GM23338 (cell line): Measurements from ENCODE around the gene GMPR. TPM values are rescaled to one million over a fixed set of nuclear protein-coding genes. Genes with fewer than 3 reads are reported as not detected.

Source experiments
- ATAC-seq: fragments of 200-7000 bp; cut with Tn5 transposase; 3 replicates; pipeline ENCODE4 v1.9.1; 2020
- DNase-seq: peaks from one replicate; pipeline ENCODE4 v3.0.0-alpha.2; 2015; ENCODE audit warnings: low spot score
- H2AFZ ChIP-seq: fragments of 200-600 bp; sonication (generic); 2 replicates; pipeline ENCODE4 v1.8.0; 2016; ENCODE audit warnings: antibody characterized with exemption, mild to moderate bottlenecking, moderate library complexity
- H3F3A ChIP-seq: fragments of 200-600 bp; sonication (generic); replicated peaks from 2 replicates; pipeline ENCODE4 v1.8.0; 2017; ENCODE audit warnings: antibody characterized with exemption, mixed run types, low read depth
- H3K27ac ChIP-seq: fragments of 200-600 bp; sonication (generic); 2 replicates; pipeline ENCODE4 v1.6.1; 2016; ENCODE audit warnings: low read depth
- H3K27me3 ChIP-seq: fragments of 200-600 bp; sonication (generic); 2 replicates; pipeline ENCODE4 v1.8.0; 2016; ENCODE audit warnings: mild to moderate bottlenecking, mixed run types, moderate library complexity; ENCODE audit not compliant: insufficient read depth
- H3K36me3 ChIP-seq: fragments of 200-600 bp; sonication (generic); 2 replicates; pipeline ENCODE4 v1.8.0; 2016; ENCODE audit warnings: mild to moderate bottlenecking; ENCODE audit not compliant: insufficient read depth
- H3K4me1 ChIP-seq: fragments of 200-600 bp; sonication (generic); 2 replicates; pipeline ENCODE4 v1.8.0; 2016; ENCODE audit warnings: mild to moderate bottlenecking, moderate library complexity; ENCODE audit not compliant: insufficient read depth
- H3K4me2 ChIP-seq: fragments of 200-600 bp; sonication (generic); 2 replicates; pipeline ENCODE4 v1.7.1; 2017; ENCODE audit warnings: mixed run types
- H3K4me3 ChIP-seq: fragments of 200-600 bp; sonication (generic); 2 replicates; pipeline ENCODE4 v1.6.1; 2016; ENCODE audit warnings: mixed run types
- H3K79me2 ChIP-seq: fragments of 200-600 bp; sonication (generic); replicated peaks from 2 replicates; pipeline ENCODE4 v1.8.0; 2017; ENCODE audit warnings: mild to moderate bottlenecking; ENCODE audit not compliant: insufficient read depth
- H3K9me2 ChIP-seq: fragments of 200-600 bp; sonication (generic); 2 replicates; pipeline ENCODE4 v1.8.0; 2017; ENCODE audit not compliant: insufficient read depth
- H4K20me1 ChIP-seq: fragments of 200-600 bp; sonication (generic); replicated peaks from 2 replicates; pipeline ENCODE4 v1.8.0; 2017; ENCODE audit warnings: mild to moderate bottlenecking; ENCODE audit not compliant: insufficient read depth
- H3K27ac Mint-ChIP-seq: 2 replicates; pipeline ENCODE4 v1.8.0; 2020; ENCODE audit warnings: inconsistent platforms, mild to moderate bottlenecking, moderate library complexity, mixed read lengths
- H3K27me3 Mint-ChIP-seq: 3 replicates; pipeline ENCODE4 v1.8.0; 2022; ENCODE audit warnings: low read depth, mild to moderate bottlenecking, moderate library complexity, mixed read lengths, inconsistent platforms; ENCODE audit not compliant: insufficient read depth, poor library complexity
- H3K36me3 Mint-ChIP-seq: 3 replicates; pipeline ENCODE4 v1.8.0; 2021; ENCODE audit warnings: low read depth, mild to moderate bottlenecking, inconsistent platforms, moderate library complexity, mixed read lengths
- H3K4me1 Mint-ChIP-seq: 3 replicates; pipeline ENCODE4 v1.8.0; 2020; ENCODE audit warnings: mild to moderate bottlenecking, inconsistent platforms, mixed read lengths
- H3K4me3 Mint-ChIP-seq: 3 replicates; pipeline ENCODE4 v1.8.0; 2021; ENCODE audit warnings: moderate library complexity, mild to moderate bottlenecking, inconsistent platforms, mixed read lengths
- H3K9me3 Mint-ChIP-seq: 3 replicates; pipeline ENCODE4 v1.8.0; 2020; ENCODE audit warnings: moderate library complexity, mild to moderate bottlenecking, inconsistent platforms, mixed read lengths
- CTCF ChIP-seq, 2 experiments: fragments of 200-600 bp in 1 of 2; sonication (generic) in 1 of 2; conservative IDR thresholded peaks; 2 replicates each; pipeline versions ENCODE4 v1.5.1 to v1.6.1; 2016 to 2017; ENCODE audit warnings: antibody characterized with exemption in 2 of 2, low read depth in 2 of 2, mild to moderate bottlenecking in 2 of 2, moderate library complexity in 1 of 2
- EZH2 ChIP-seq: fragments of 200-600 bp; sonication (generic); IDR thresholded peaks from one replicate; pipeline ENCODE4 v1.8.0; 2017; ENCODE audit warnings: antibody characterized with exemption, mild to moderate bottlenecking, low read depth; ENCODE audit not compliant: unreplicated experiment
- EZH2phosphoT487 ChIP-seq: fragments of 200-600 bp; sonication (generic); IDR thresholded peaks from one replicate; pipeline ENCODE4 v1.8.1; 2018; ENCODE audit warnings: antibody characterized with exemption; ENCODE audit not compliant: unreplicated experiment
- POLR2AphosphoS5 ChIP-seq: IDR thresholded peaks from 2 replicates; pipeline ENCODE4 v1.6.1; 2016; ENCODE audit warnings: antibody characterized with exemption, low read depth
- ZNF114 ChIP-seq: fragments of 250-450 bp; sonication (Bioruptor Pico); IDR thresholded peaks from 2 replicates; pipeline ENCODE4 v1.5.0; 2020; ENCODE audit warnings: mild to moderate bottlenecking, moderate library complexity
- ZNF331 ChIP-seq: fragments of 250-450 bp; sonication (Bioruptor Pico); IDR thresholded peaks from 2 replicates; pipeline ENCODE4 v1.5.0; 2020; ENCODE audit warnings: low read depth, mild to moderate bottlenecking, moderate library complexity
- ZNF462 ChIP-seq: fragments of 250-450 bp; sonication (Bioruptor Pico); IDR thresholded peaks from 2 replicates; pipeline ENCODE4 v1.5.0; 2020; ENCODE audit warnings: mild to moderate bottlenecking, moderate library complexity
- polyA plus RNA-seq: library from polyadenylated mRNA; unstranded; fragments of >200 nt; fragmentation: Nextera tagmentation; extraction: Ambion mirVana; gene quantifications from 2 replicates; pipeline ENCODE4 v1.2.1, GENCODE V29; 2016
- total RNA-seq: library from RNA; depleted of rRNA; stranded (reverse); fragments of >200 nt; shearing (Covaris generic); gene quantifications from 2 replicates; pipeline ENCODE4 v1.2.3, GENCODE V29; 2014

GMPR gene
- total and polyA plus RNA-seq, 2 experiments from 2014 or later: 0.23 to 0.35 TPM

- Mint-ChIP-seq H3K27me3 (peaks cover 9% of the 10 kb centered on the region), H3K9me3 (no peaks in the 10 kb centered on the region; the same call in 2 of the 3 replicates), H3K27ac (no peak overlapping the region), H3K4me3 (no peak overlapping the region), H3K4me1 (peaks cover 4% of the 10 kb centered on the region), H3K36me3 (no peaks in the 10 kb centered on the region)
- Histone ChIP-seq H2AFZ (no peak overlapping the region), H3K79me2 (no peaks in the 10 kb centered on the region), H4K20me1 (no peaks in the 10 kb centered on the region), H3K4me3 (no peak overlapping the region), H3K4me2 (no peak overlapping the region), H3K9me2 (no peaks in the 10 kb centered on the region), H3F3A (no peaks in the 10 kb centered on the region), H3K27ac (no peak overlapping the region), H3K27me3 (no peaks in the 10 kb centered on the region), H3K4me1 (no peaks in the 10 kb centered on the region), H3K36me3 (no peaks in the 10 kb centered on the region)
- TF ChIP-seq CTCF (conservative IDR thresholded peaks at IDR 0.05; ENCODE audit: low read depth in 2 of 2) (no peak), EZH2 (no peak), ZNF462 (CRISPR knock-in tag) (no peak), ZNF331 (no peak), POLR2AphosphoS5 (no peak), ZNF114 (CRISPR knock-in tag) (no peak), EZH2phosphoT487 (no peak)
- DNase-seq (no peak), ATAC-seq (no peak)
These were observed 57.1 kb downstream of the GMPR start for GRCh38 chr6:16295471-16295870.
